Breast epithelium (tissue), 3 donors: ENCODE data around the gene LENG8.

Source experiments
- POLR2A ChIP-seq: fragments of 450-650 bp; IDR thresholded peaks from one replicate; pipeline ENCODE4 v1.6.1; 2016; ENCODE audit warnings: antibody characterized with exemption, mild to moderate bottlenecking, moderate library complexity
- TF ChIP-seq, protein P1 (sequence below), 3 donors: fragments of 450-650 bp; IDR thresholded peaks; one replicate each; pipeline ENCODE4 v1.5.1; 2016 to 2017; ENCODE audit warnings: antibody characterized with exemption in 3 of 3, mild to moderate bottlenecking in 3 of 3, moderate library complexity in 3 of 3

DNA sequence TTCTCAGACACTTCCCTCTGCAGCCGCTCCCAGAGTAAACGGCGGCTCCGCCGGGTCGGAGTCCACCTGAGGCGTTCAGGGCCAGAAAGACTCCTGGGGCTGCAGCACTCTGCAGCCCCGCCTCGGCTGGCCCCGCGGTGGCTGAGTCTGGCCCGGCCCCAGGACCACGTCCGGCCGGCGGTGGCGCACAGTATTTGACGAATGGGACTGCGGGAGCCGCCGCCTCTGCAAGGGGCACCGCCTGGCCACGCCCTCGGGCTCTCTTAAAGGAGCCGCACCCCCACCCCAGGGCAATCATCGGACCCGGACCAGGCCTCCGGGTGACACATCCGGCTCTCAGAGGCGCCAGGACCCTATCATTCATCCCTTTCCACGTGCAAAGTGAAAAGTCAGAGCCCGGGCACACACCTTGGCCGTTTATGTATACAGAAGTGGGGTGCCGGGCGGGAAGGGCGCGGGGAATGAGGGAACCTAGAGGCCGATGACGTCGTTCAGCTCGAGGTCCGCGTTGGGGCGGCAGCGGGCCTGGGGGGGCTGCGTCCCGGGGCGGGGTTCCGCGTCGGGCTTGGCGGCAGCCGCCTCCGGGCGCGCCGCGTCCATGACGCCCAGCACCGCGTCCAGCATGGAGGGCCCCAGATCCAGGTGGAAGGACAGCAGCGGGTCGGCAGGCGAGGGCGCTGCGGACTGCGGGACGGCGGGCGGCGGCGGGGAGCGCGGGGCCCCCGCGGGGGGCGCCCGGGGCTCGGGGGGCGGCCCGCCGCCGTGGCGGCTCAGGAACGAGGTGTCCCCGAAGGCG is 15.8 kb downstream of the LENG8 start:
- TF ChIP-seq, protein P1, sequence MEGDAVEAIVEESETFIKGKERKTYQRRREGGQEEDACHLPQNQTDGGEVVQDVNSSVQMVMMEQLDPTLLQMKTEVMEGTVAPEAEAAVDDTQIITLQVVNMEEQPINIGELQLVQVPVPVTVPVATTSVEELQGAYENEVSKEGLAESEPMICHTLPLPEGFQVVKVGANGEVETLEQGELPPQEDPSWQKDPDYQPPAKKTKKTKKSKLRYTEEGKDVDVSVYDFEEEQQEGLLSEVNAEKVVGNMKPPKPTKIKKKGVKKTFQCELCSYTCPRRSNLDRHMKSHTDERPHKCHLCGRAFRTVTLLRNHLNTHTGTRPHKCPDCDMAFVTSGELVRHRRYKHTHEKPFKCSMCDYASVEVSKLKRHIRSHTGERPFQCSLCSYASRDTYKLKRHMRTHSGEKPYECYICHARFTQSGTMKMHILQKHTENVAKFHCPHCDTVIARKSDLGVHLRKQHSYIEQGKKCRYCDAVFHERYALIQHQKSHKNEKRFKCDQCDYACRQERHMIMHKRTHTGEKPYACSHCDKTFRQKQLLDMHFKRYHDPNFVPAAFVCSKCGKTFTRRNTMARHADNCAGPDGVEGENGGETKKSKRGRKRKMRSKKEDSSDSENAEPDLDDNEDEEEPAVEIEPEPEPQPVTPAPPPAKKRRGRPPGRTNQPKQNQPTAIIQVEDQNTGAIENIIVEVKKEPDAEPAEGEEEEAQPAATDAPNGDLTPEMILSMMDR (IDR thresholded peaks at IDR 0.05), result no peak
- no peak for TF ChIP-seq POLR2A
